Left cardiac atrium (tissue), 4 donors: ENCODE results near the gene OR4C46. TPM values are rescaled to one million over a fixed set of nuclear protein-coding genes. Genes with fewer than 3 reads are reported as not detected.
"Not testable (repeated sequence)": the region's sequence is repeated elsewhere in the genome, so short reads cannot be mapped to it uniquely, and the experiment has no call there.

Experiments used
- ATAC-seq, 2 donors: fragments of 200-7000 bp; cut with Tn5 transposase; one replicate each; pipeline ENCODE4 v1.9.1; 2020; ENCODE audit warnings: mild to moderate bottlenecking in 2 of 2, moderate library complexity in 2 of 2
- DNase-seq: peaks from one replicate; pipeline ENCODE4 v3.0.0-alpha.2; 2020
- intact Hi-C, 2 donors: fragments of 100-400 bp; cut with DNase I; formaldehyde crosslinking; loops; one replicate each; pipeline versions ENCODE4 v1.14.1 to v1.15.1; 2022 to 2023
- long read RNA-seq: library from polyadenylated mRNA; unstranded; transcript quantifications from one replicate; pipeline ENCODE4 v2.0.0, GENCODE V29; 2021
- total RNA-seq, 2 donors: library from RNA; stranded (reverse); fragmentation: NEBNext Ultra II Directional; extraction: Animal tissue kit (Norgen Biotek cat#: 25700); gene quantifications; one replicate each; pipeline ENCODE4 v1.2.1, GENCODE V29; 2021
- donor health status: DM: no; HTN: yes; CAD: no.
- donor health status: DM: no; HTN: yes; CAD: no; lungs with severe emphysema.
- donor health status: DM: yes; HTN: yes; CAD: no.
- donor health status: Dilated cardiomyopathy.

Gene OR4C46
- not detected for total RNA-seq
- long read RNA-seq = 0 reads

DNA sequence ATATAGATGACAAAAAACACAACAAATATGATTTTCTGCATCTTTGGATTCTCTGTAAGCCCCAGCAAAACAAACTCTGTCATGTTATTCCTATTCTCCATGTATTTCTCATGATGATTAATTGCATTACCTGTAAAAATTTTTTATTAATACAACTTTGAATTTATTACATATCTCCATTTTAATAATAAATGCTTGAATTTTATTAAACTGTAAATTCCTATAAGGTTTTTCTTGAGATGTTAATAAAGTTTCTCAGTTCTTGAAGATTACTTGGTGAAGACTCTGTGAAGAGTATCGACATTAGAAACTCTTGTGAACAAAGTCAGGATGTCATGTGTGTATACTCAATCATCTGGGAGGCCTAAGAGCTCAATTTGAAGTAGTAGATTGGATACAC is at the start of gene OR4C46:
TSS of gene OR4C46 (minus strand) at position 101 of the 400 bp plus-strand sequence. CDS start at position 101, 0 bp downstream.
- ATAC-seq (no peak), DNase-seq (no peak)
- intact Hi-C loops = no loop called here

- ATAC-seq, DNase-seq, intact Hi-C loops: not testable (repeated sequence)
Observed at GRCh38 chr11:54645606-54646005, 41.8 kb upstream of the OR4C46 start.

- ATAC-seq, DNase-seq, intact Hi-C loops: not testable (repeated sequence)
Observed at GRCh38 chr11:54561439-54561838, 42.4 kb downstream of the OR4C46 start.

GRCh38 chr11:54558919-54559318 is 44.9 kb downstream of the OR4C46 start:
- DNase-seq = no peak
- ATAC-seq = no peak
- intact Hi-C loops = no loop called here

- ATAC-seq = no peak
- no peak for DNase-seq
- intact Hi-C loops = no loop called here
Observed at GRCh38 chr11:54558407-54558806, 45.4 kb downstream of the OR4C46 start.

Other genes with a start within 250 kb of the OR4C46 start
- gene OR4A5, start 102.8 kb upstream of the OR4C46 start, total RNA-seq = not detected